HG02763 (cell line): Measurements from ENCODE around the gene IFI27L1.
"Not testable (repeated sequence)": the region's sequence is repeated elsewhere in the genome, so short reads cannot be mapped to it uniquely, and the experiment has no call there.

ENCODE experiments used
- ATAC-seq: cut with Tn5 transposase; IDR thresholded peaks from one replicate; pipeline ENCODE4 v1.9.1; 2021; ENCODE audit warnings: mild to moderate bottlenecking, moderate library complexity; ENCODE audit not compliant: unreplicated experiment

IFI27L1 gene

DNA sequence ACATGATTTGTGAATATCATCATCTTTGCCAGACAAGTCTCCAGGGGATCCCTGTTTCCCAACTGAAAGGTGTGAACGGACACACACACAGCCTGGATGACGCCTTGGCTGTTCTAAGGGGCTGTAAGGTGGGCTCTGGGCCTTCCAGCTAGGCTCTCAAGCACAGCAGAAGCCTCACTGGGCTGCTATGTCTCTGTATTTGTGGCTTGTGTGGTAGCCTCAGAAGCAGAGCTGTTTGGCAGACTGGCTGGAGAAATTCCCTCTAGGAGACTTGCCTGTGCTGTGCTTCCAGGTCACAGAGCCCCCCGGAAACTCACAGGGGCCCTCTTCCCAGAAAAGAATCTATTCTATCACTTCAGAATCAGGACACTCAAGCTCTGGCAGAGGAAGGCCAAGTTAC is 33.5 kb upstream of the IFI27L1 start:
- no peak for ATAC-seq

DNA sequence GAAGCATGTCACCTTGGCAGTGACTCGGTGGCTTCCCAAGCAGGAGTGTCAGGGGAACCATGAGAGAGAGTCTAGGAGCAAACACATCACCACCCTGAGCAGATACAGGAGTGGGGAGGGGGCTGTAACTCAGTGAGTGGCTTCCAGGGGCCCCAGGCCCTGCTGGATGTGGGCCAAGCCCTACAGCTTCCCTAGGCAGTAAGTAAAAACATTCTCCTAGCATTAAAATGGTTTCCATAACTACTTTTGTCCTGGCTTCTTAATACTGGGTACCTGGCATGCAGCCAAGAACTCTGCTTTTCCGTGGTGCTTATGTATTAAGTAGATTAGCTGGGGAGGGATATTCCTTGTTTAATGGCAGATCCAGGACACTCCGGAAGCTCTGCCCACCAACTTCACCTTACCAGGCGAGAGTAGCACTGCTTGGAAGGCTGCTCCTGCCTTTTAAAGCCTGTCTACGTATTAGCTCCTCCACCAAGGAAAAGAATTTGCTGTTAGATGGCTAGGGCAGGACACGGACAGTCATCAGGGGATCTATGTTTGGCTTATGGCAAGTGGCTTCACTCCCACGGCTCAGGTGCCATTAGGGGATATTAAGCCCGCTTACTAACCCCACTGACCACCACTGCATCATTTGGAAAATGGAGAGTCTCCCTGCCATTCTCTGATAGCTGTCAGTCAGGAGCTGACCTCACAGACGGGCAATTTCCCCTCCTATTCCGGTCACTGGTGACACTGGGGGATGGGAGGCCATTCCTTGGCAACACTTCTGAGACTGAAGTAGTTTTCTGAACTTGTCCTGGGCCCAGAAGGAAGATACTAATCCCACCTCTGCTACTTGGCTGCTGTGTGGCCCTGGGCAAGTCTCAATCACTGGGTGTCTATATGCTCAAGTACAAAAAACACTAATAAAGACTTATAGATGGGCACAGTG is 32.2 kb upstream of the IFI27L1 start:
- ATAC-seq: no peak

DNA sequence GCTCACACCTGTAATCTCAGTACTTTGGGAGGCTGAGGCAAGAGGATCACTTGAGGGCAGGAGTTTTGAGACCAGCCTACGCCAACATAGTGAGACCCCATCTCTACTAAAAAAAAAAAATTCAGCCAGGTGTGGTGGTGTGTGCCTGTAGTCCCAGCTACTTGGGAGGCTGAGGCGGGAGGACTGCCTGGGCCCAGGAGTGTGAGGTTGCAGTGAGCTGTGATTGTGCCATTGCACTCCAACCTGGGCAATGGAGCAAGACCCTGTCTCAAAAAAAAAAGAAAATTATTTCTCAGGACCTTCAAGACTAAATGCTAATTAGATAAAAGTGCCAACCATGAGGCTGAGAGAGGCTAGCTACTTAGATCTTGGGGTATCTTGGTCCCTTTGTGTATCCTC is 31.5 kb upstream of the IFI27L1 start:
- no peak for ATAC-seq

DNA sequence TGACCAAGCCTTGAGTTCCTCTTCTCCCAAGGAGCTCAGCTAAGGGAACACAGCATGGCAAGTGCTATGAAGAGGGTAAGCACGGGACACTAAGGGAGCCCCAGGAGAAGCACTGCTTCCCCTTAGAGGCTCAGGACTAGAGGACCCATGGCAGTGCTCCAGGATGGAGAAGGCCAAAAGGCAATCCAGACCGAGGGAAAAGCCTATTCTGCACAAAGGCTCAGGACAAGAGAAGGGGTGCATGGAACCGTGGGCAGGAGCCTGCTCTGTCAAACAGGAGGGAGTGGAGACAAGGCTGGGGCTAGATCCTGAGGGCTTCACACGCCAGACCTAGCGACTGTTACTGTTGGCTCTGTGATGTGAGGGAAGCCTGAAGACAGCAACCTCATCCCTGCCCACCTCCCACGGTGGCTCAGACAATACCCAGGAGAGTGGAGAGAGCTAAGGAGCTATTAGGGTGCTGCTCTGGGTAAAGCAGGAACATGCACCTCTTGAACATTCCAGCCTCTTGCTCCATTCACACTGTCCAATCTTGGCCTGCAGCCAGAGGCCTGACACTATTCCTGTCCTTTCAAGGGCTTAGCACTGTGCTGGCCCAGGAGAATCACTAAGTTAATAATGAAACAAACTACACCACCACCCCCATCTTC is 30.8 kb upstream of the IFI27L1 start:
- no peak for ATAC-seq

DNA sequence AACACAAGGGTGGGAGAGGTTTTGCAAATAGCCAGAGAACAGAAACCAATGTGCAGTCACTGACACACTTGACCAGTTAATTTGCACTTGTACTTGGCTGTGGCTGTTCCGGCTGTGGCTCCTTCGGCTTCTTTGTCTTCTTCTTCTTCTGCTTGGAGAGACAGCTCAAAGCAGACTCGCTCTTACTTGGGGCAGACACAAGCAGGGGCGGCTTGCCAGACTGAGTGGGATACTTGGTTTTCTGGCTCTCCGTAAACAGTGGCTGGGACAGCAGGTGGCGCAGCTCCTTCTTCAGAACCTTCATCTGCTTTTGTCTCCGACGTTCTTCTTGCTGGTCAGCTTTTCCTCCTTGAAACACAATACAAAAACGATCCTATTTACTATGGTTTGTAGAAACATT is 30.0 kb upstream of the IFI27L1 start:
- ATAC-seq: no peak

DNA sequence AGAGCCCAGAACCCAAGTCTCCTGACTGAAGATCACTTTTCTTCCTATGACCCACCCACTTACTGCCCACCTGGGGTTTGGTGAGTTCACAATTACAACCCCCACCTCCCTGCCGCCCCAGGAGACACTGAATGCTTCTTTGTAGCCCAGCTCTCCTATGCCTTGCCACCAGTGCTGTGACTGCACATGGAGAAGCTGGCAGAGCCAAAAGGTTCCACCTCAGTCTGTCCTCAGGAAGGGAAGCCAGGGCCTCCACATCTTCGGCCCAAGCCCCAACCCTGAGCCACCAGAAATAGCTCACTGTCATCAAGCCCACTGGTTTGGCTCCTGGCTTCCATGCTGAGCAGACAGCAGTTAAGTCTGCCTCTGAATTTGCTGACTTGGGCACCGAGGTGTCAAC is 29.3 kb upstream of the IFI27L1 start:
- no peak for ATAC-seq

DNA sequence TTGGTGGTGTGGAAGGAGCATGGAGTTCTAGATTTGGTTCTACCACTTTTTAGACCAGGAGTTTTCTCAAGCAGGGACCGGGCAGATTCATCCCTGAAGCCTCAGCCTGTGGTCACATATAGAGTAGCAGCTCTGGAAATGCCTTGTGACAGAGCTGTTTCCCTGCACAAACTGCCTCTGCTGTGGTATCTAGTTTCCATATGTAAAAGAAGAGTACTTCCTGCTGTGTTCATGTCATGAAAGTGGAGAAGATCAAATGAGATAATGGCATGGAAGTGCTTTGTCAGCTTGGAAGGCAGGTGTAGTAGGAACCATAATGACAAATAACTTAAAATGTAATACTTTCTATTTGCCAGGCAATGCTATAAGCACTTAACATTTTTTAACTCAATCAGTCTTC is 28.9 kb upstream of the IFI27L1 start:
- ATAC-seq: no peak

DNA sequence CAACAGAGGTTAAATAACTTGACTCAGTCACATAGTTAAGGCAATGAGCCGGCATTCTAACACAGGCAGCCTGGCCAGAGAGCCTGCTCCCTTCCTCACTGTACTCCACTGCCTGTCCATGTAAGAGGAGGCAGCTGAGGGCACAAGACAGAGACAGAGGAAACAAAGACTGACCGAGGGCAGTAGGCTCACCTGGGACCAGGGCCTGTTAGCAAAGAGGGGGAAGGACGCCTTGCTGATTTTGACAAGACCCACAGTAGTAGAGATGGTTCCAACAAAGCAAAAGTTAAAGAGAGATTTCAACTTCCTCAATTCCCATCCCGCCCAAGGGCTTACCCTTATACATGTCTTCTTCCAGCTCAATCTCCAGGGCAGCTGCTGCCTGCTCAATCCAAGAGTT is 28.4 kb upstream of the IFI27L1 start:
- ATAC-seq: no peak

DNA sequence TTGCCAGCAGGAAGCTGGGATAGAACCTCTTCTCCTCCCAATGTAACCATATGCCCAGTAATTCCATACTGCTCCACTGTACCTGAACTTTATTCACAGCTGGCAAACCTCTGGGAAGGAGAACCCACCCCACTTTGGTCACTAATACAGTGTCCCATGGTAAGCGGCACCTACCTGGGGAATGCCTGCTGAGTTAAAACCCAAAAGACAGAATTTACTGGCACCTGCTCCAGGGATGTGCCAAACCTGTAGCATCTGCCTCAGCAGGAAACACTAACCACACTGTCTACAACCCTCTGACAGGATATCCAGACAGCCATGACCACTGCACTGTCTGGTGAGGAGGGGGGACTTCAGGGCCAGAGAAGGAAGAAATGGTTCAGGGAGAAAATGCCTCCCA is 26.7 kb upstream of the IFI27L1 start:
- no peak for ATAC-seq

DNA sequence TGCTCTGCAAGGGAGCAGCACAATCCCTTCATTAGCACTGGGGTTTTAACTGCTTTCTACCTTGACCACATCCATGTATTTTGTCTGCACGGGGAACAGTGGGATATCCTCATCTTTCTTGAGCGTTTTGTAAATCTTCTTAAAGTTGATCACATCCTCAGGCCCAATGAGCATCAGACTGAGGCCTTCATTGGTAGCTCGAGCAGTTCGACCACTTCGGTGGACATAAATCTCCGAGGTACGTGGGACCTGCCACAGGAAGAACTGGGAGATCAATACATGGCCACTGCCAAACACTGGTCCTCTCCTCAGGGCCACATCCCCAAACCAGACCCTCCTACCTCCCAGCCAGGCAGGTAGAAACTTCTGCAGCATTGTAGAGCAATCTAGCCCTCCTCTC is 26.2 kb upstream of the IFI27L1 start:
- ATAC-seq: no peak

DNA sequence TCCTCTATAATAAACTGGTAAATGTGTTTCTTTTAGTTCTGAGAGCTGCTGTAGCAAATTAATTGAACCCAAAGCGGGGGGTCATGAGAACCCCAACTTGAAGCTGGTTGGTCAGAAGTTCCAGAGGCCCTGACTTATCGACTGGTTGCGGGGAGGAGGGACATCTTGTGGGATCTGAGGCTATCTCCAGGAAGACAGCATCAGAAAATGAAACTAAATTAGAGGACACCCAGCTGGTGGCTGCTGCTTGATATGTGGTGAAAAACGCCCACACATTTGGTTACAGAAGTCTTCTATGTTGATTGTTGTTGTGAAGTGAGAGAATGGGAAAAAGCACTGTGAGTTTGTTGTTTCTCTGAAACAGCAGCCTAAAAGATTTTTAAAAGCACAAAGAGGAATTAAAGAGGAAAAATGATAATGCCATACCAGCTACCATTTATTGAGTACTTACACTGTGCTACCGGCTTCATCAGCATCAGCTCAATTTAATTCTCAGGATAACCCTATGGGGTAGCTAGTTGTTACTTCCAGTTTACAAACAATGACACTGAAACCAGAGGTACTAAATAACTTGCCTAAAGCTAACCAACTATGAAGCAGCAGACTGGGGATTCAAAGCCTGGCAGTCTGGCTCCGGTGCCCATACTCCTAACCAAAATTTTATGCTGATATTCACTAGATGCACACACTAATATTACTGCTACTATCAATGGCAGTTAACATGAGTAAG is 24.4 kb upstream of the IFI27L1 start:
- ATAC-seq: peak; percentile 82

DNA sequence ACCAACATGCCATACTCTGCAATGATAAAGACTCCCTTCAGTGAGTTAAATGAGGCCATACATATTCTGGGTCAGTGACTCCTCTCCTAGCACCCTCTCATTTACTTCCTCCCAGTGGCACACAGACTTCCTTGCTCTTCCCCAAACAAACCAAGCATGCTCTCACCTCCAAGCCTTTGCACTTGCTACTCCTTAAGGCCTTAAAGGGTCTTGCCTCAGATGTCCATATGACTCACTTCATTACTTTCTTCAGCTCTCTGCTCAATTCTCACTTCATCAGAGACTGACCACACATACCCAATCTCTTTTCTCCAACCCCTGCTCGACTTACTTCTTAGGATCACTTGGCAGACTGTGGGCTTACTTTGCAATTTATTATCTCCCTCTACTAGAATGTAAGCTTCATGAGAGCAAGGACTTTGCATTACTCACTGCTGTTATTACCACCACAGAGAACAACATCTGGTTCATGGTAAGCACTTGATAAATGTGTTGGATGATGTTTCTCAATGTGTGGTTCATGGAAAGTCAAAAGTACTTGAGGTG is 22.9 kb upstream of the IFI27L1 start:
- no peak for ATAC-seq

DNA sequence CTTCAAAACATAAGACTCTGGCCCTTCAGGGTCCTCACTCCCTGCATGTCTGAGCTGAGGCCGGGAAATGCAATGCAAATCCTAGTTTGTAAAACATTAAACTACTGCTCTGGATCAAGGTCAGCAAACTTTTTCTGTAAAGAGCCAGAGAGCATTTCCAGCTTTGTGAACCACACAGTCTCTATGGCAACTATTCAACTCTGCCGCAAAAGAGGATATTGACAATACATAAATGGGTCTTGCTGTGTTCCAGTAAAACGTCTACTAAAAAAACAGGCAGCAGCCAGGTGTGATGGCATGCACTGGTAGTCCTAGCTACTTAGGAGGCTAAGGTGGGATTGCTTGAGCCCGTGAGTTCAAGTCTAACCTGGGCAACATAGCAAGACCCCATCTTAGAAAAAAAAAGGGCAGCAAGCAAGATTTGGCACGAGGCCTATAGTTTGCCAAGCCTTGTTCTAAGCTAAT is 22.4 kb upstream of the IFI27L1 start:
- ATAC-seq: no peak

DNA sequence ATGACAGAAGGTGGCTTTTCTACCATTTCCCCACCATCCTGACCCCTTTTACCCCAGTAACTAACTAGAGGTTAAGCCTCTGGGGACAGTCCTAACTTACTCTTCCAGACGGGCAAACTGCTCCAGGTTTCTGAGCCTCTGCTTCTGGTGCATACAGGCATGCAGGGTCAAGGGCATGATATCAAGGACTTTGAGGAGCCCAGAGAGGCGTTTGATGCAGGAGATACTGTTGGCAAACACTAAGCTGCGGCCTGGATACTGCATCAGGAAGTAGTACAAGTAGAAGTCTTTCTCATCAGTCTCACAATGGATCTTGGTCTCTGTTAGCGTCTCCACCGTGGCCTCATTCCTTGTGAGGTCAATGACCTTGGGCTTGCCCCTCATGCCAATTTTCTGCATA is 21.1 kb upstream of the IFI27L1 start:
- ATAC-seq: no peak

DNA sequence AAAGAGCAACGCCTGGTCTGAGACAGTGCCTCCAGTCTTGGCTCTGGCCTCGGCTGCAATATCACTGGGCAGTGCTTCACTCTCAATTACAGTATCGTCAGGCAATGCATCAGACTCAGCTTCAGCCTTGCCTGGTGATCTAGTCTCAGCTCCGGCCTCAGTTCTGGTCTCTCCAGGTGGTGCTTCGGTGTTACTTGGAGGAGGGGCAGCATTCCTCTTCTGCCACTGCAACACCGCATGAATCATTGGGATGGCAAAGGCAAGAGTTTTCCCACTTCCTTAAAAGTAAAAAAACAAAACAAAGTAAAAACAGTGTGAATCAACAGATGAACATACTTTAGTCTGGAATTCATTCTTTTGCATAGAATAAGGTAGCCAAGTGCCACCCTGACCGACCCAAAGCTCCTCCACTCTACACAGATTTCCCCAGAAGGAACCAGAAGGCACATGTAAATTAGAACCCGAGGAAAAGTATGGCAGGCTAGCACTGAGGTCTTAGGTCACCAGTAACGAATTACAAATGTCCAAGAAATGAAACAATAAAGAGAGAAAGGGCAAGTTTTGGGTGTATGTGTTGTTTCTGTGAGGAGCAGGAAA is 18.7 kb upstream of the IFI27L1 start:
- no peak for ATAC-seq

DNA sequence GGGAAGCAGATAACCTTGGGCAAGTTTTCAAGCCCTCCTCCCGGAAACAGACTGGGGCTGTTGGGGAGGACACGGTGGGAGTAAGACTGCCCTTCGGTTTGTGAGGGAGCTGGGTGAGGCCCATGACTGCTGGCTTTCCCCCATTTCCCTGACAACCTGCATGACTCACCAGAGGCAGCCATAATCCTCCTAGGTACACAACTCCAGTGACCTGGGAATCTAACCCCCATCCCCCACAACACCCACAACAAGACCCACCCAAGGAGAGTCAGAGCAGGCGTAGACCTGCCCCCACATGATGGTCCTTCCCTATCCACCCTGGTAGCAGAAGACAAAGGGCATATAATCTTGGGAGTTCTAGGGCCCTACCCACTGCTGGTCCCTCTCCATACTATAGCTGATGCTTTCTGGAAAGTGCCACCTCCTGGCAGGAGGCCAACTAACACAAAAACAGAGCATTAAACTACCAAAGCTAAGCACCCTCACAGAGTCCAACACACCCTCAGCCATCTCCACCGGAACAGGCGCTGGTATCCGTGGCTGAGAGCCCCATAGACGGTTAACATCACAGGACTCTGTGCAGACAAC is 14.9 kb upstream of the IFI27L1 start:
- ATAC-seq: no peak

DNA sequence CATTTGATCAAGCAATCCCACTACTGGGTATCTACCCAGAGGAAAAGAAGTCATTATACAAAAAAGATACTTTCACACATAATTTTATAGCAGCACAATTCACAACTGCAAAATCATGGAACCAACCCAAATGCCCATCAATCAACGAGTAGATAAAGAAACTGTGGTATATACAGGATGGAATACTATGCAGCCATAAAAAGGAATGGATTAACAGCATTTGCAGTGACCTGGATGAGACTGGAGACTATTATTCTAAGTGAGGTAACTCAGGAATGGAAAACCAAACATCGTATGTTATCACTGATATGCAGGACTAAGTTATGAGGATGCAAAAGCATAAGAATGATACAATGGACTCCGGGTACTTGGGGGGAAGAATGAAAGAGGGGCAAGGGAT is 9.0 kb upstream of the IFI27L1 start:
- ATAC-seq: not testable (repeated sequence)

DNA sequence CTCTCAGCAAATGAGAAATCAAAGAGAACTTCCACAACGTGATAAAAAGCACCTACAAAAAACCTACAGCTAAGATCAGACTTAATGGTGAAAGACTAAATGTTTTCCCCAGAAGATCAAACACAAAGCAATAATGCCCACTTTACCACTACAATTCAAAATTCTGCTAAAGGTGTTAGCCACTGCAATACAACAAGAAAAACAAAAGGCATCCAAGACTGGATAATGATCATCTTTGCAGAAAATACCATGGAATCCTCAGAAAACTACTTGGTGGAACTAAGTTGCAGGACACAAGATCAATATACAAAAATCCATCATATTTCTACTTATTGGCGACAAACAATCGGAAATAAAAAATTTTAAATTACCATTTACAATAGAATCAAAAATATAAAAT is 6.6 kb upstream of the IFI27L1 start:
- ATAC-seq: no peak

DNA sequence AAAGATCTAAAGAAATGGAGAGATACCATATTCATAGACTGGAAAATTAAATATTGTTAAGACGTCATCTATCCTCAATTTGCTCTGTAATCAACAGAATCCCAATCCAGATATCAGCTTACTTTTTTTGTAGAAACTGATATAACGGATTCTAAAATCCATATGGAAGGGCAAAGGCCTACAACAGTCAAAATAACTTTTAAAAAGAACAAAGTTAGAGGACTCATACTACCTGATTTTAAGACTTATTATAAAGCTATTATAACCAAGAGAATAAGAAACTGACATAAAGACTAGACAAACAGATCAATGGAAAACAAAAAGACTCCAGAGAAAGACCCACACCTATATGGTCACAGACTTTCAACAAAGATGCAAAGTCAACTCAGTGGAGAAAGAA is 6.1 kb upstream of the IFI27L1 start:
- no peak for ATAC-seq

DNA sequence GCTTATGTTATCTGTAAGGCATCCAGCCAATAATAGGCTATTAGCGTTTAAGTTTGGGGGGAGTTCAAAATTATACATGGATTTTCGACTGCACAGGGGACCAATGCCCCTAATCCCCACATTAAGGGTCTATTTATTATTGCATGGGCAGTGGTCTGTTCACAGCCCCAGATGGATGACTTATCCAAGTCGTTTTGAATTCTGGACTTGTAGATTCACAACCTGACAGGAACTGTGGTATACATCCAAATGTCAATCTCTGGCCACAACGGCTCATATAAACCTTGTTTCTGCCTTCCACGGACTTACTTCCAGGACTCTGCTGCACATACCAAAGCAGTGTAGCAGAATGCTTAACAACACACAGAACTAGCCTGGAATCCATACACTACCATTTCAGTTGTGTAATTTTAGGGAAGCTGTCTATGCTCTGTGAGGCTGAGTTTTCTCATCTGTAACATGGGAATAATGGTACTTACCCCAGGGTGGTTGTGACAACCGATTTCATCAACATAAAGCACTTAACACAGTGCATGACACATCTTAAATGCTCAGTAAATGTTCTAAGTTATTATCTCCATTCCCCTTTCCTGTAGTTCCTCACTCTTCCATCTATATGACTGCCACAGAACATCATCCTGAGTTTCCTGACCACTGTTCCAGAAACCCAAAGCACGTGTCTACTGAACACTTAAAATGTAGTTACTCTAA is 3.8 kb upstream of the IFI27L1 start:
- ATAC-seq: no peak
